Muscle layer of duodenum (tissue), 2 donors: ENCODE measurements around the gene ITPRID1.

Experiments used
- H3K27ac ChIP-seq: one replicate; pipeline ENCODE4 v1.7.0; 2013; ENCODE audit warnings: mild to moderate bottlenecking, low read length
- H3K27me3 ChIP-seq: one replicate; pipeline ENCODE4 v1.7.0; 2013; ENCODE audit warnings: low read depth, mild to moderate bottlenecking, control low read depth, low read length
- H3K36me3 ChIP-seq, 2 donors: one replicate each; pipeline ENCODE4 v1.7.0; 2013; ENCODE audit warnings: low read length in 2 of 2, control low read depth in 1 of 2, mild to moderate bottlenecking in 1 of 2; ENCODE audit not compliant: insufficient read depth in 2 of 2, control insufficient read depth in 1 of 2
- H3K4me1 ChIP-seq, 2 donors: one replicate each; pipeline ENCODE4 v1.7.0; 2013; ENCODE audit warnings: low read length in 2 of 2, mild to moderate bottlenecking in 2 of 2, control low read depth in 1 of 2, moderate library complexity in 1 of 2; ENCODE audit not compliant: insufficient read depth in 2 of 2, control insufficient read depth in 1 of 2
- H3K4me3 ChIP-seq, 2 donors: one replicate each; pipeline ENCODE4 v1.7.0; 2013; ENCODE audit warnings: low read length in 2 of 2, low read depth in 1 of 2, mild to moderate bottlenecking in 1 of 2
- H3K9me3 ChIP-seq, 2 donors: one replicate each; pipeline ENCODE4 v1.7.0; 2013; ENCODE audit warnings: low read length in 2 of 2, control low read depth in 1 of 2, mild to moderate bottlenecking in 1 of 2; ENCODE audit not compliant: control insufficient read depth in 1 of 2
- donor health status: healthy.

The ITPRID1 gene

DNA sequence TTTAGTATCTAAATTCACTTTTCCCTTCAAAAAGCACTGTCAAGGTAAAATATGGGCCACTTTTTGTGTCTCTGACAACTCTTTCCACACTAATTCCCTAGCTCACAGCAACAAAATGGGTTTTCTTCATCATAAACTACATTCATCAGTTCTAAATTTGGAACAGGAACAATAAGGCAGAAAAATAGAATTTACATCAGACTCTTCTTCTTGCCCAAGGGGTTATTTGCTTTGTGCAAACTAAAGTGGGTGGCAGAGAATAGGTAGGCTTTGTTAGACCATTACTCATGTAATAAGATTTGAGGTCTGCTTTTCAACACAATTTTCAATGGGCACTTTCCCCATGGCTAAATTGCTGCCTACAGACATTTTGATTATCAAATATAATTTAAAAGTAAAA lies 155.6 kb downstream of the ITPRID1 start:
- Histone ChIP-seq H3K36me3 (no peaks in the 10 kb centered on the region), H3K4me1 (no peaks in the 10 kb centered on the region), H3K27ac (no peak overlapping the region), H3K27me3 (no peaks in the 10 kb centered on the region), H3K4me3 (no peak overlapping the region), H3K9me3 (peaks cover 0 to 4% of the 10 kb centered on the region in 2 donors)

DNA sequence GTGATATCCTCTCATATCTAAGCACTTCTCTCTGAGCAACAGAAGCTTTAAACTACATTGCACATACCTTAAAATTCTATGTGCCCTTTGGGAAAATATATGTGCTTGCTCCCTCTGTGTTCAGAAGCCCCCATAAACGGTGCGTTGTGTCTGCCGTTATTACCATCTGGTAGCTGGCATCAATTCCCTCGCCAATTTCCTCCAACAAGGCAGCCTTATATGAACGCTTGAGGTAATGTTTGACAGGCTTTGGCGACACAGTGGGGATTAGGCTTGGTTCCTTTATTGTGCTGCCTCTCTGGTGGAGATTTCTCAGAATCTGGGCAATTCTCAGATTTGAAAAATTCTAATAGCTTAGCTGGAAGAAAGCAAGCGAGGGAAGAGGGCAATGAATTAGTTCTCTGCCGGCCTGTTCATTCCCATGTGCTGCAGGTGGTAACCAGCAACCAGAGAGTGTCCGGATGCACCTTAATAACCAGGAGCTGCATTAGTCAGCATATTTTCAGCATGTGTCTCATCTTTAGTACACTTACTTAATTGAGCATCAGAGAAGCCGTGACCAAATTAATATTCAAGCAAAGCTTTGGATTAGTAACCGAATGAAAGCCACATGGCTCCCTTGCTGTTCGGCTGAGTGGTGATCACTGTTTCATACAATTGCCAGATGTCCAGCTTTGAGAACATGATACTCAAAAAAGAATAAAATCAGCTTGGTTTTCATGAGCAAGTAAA lies 165.8 kb downstream of the ITPRID1 start:
- Histone ChIP-seq H3K36me3 (no peaks in the 10 kb centered on the region), H3K27ac (no peak overlapping the region), H3K4me3 (no peak overlapping the region), H3K9me3 (no peaks in the 10 kb centered on the region), H3K4me1 (no peaks in the 10 kb centered on the region), H3K27me3 (no peaks in the 10 kb centered on the region)

GRCh38 chr7:31683445-31684225 lies 169.7 kb downstream of the ITPRID1 start:
- Histone ChIP-seq H3K9me3 (no peaks in the 10 kb centered on the region), H3K4me3 (no peak overlapping the region), H3K27ac (no peak overlapping the region)

DNA sequence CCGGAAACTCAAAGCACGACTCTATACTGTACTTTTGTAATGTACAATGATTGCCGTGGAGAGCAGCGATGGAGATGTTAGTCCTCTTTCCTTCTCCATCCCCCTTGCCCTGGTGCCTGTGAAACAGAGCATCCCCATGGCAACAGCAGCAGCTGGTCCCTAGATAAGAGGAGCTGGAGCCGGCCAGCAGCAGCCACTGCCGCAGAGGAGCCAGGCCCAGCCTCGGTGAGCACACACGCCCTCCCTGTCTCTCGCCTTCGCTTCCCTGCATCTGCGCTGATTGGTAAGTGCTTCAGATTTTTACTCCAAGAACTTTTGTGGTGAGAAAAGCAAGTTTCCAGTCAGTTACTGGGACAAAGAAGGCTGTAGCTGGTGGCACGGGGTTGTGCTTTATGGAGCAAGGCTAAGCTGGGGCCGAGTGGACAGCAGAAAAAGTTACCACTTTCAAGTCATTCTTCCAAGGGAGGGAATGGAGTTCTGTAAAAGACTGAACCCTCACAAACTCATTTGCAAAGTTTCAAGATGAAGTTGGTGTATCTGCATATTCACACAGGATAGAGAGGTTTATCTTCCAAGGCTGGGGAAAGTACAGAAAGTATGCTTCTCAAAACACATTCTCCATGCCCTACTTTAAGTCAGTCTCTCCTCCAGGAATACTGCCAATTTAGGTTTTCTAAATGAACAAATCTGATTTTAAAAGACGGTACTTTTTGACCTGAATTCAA lies 173.3 kb downstream of the ITPRID1 start, which contains the start of gene PPP1R17:
PPP1R17 (plus strand) TSS at position 192 of the 725 bp plus-strand sequence. CDS start 5,227 bp downstream, outside the sequence.
- no peak within 1 kb of the TSS for H3K4me3 ChIP-seq
- no peak within 1 kb of the TSS for H3K27ac ChIP-seq
- H3K27me3 ChIP-seq, result no peaks in the 10 kb centered on the region

More at GRCh38 chr7:31683445-31684225, 169.7 kb downstream of the ITPRID1 start:
- Histone ChIP-seq H3K27me3 (no peaks in the 10 kb centered on the region), H3K36me3 (no peaks in the 10 kb centered on the region), H3K4me1 (no peaks in the 10 kb centered on the region)

DNA sequence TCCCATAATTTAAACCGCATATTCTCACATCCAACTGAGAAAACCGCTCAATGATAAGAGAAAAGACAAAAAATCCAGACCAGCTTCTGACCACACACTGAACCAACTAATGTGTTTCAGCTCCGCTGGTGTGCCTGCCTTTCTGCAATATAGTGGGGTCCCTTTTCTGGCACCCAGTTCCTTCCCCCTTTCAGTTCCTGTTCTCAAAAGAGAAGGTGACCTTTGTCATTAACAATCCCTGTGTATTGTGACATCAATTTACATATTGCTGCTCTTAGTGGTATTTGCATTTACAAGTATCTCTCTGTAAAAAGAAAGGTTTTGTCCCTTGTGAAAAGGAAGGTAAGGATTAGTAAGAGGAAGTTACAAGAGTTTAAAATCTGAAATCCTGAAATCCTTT lies 174.5 kb downstream of the ITPRID1 start:
- Histone ChIP-seq H3K27ac (no peak overlapping the region), H3K9me3 (no peaks in the 10 kb centered on the region), H3K4me3 (no peak overlapping the region), H3K27me3 (no peaks in the 10 kb centered on the region), H3K36me3 (no peaks in the 10 kb centered on the region), H3K4me1 (no peaks in the 10 kb centered on the region)

More for the DNA sequence above, 173.3 kb downstream of the ITPRID1 start, which contains the start of gene PPP1R17:
- no peaks in the 10 kb centered on the region for H3K9me3 ChIP-seq
- H3K36me3 ChIP-seq, result no peaks in the 10 kb centered on the region
- no peaks in the 10 kb centered on the region for H3K4me1 ChIP-seq

- Histone ChIP-seq H3K4me1 (no peaks in the 10 kb centered on the region), H3K9me3 (no peaks in the 10 kb centered on the region), H3K36me3 (no peaks in the 10 kb centered on the region), H3K27me3 (no peaks in the 10 kb centered on the region), H3K27ac (no peak overlapping the region), H3K4me3 (no peak overlapping the region)
These were observed 175.1 kb downstream of the ITPRID1 start for GRCh38 chr7:31688996-31689395.

DNA sequence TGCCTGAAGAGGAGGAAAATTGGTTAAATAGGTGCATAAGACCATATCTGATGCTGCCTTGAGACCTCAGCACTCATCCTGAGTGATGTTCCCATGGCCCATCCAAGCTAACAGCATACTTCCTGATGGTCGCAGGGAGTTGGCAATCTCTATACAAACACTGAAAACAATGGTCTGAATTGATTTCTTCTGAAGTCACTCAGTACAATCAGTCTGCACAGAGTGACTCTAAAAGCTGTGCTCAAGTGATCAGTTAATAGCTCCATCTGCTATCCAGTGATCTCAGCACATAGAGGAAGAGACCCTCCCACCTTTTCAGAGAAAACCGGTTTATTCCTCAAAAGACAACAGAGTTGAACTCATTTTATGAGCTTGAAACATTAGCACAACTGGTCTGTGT lies 177.0 kb downstream of the ITPRID1 start:
- Histone ChIP-seq H3K9me3 (no peaks in the 10 kb centered on the region), H3K36me3 (no peaks in the 10 kb centered on the region), H3K4me3 (no peak overlapping the region), H3K27me3 (no peaks in the 10 kb centered on the region), H3K27ac (no peak overlapping the region), H3K4me1 (no peaks in the 10 kb centered on the region)

GRCh38 chr7:31692451-31692850 lies 178.6 kb downstream of the ITPRID1 start:
- no peaks in the 10 kb centered on the region for H3K9me3 ChIP-seq
- no peaks in the 10 kb centered on the region for H3K36me3 ChIP-seq
- no peaks in the 10 kb centered on the region for H3K27me3 ChIP-seq
- no peak overlapping the region for H3K27ac ChIP-seq
- H3K4me1 ChIP-seq, result no peaks in the 10 kb centered on the region
- no peak overlapping the region for H3K4me3 ChIP-seq

DNA sequence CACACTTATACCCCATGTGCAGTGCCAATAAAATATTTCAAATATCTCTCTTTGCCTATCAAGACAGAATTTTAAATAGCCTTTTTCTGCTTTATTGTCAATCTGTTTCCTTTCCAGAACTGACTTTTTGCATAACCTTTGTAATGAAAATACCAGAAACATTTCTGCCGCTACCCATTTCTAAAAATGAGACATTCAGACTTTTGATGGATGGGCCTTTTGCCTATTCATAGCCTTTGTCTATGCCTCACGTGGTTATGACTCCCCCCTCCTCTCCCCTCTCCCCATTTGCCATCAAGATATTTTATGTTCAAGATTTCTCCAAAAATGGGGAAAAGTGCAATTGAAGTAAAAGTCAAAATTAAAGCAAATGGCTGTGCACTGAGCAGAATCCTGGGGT lies 179.0 kb downstream of the ITPRID1 start:
- H3K27me3 ChIP-seq, result no peaks in the 10 kb centered on the region
- no peaks in the 10 kb centered on the region for H3K4me1 ChIP-seq
- H3K4me3 ChIP-seq, result no peak overlapping the region
- no peak overlapping the region for H3K27ac ChIP-seq
- no peaks in the 10 kb centered on the region for H3K36me3 ChIP-seq
- H3K9me3 ChIP-seq, result no peaks in the 10 kb centered on the region

DNA sequence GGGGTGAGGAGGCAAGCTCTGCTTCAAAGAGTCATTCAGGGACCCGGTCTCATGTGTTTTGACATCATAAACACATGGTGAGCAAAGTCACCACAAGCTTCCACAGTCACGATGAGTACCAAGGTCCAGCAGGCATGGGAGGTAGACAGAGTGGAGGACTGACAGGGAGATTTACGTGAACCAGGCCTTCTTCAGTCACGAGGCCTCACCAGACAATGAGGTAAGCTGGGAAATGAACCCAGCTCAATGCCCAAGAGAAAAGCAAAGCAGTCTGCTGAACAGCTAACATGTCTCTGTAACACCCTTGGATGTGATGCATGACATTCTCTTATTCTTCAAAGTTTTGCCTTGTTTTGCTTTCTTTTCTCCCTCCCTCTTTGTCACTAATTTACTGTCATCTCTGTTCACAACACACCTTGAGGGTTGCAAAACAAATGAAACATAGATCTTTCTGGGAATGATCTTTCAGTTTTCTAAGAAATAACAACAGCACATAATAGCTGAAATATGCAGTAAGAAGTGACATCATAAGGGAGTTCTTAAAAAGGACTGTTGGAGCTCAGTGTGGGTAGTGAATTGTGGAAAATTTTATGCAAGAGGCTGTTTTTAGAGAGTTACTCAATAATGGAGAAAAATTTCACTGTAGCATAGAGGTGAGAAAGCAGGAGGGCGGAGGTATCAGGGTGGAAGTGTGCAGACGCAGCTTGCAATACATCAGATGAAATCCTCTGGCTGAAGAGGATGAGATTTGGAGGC lies 182.1 kb downstream of the ITPRID1 start:
- Histone ChIP-seq H3K4me3 (no peak overlapping the region), H3K27me3 (no peaks in the 10 kb centered on the region), H3K4me1 (no peaks in the 10 kb centered on the region), H3K36me3 (no peaks in the 10 kb centered on the region), H3K9me3 (no peaks in the 10 kb centered on the region), H3K27ac (no peak overlapping the region)
